ENCODE data around the gene NTHL1. TPM values are rescaled to one million over a fixed set of nuclear protein-coding genes. Genes with fewer than 3 reads are reported as not detected.

Gene NTHL1
- polyA plus RNA-seq, 4 donors, result 13.0 to 27.6 (median 18.5) TPM

GRCh38 chr16:2086106-2086742 is 38.6 kb upstream of the NTHL1 start:
- FAIRE-seq, result no peak
- Histone ChIP-seq H3K27ac (ENCODE audit: low read depth in 1 of 3, low read length in 2 of 3) (no peak overlapping the region), H3K27me3 (ENCODE audit: control insufficient read depth in 3 of 3, insufficient read depth in 3 of 3, low read length in 3 of 3) (no peaks in the 10 kb centered on the region), H3K36me3 (ENCODE audit: control insufficient read depth in 3 of 3, insufficient read depth in 2 of 3, low read depth in 1 of 3, low read length in 3 of 3) (peaks cover 8 to 95% (median 10%) of the 10 kb centered on the region in 3 donors), H3K4me1 (ENCODE audit: control insufficient read depth in 3 of 3, insufficient read depth in 2 of 3, low read depth in 1 of 3, low read length in 2 of 3) (peaks cover 0 to 23% (median 0%) of the 10 kb centered on the region in 3 donors), H3K4me3 (ENCODE audit: low read depth in 1 of 3, low read length in 3 of 3) (no peak overlapping the region), H3K9me3 (ENCODE audit: control insufficient read depth in 2 of 2, insufficient read depth in 1 of 2, low read depth in 1 of 2, low read length in 1 of 2) (no peaks in the 10 kb centered on the region)
- DNase-seq, result no peak
- whole genome bisulfite sequencing, 3 donors, result 93 to 94% (median 94%) methylated on average over 24 to 27 of the region's 27 CpGs

- Histone ChIP-seq H3K4me1 (ENCODE audit: control insufficient read depth in 3 of 3, insufficient read depth in 2 of 3, low read depth in 1 of 3, low read length in 2 of 3) (peaks cover 0 to 22% (median 0%) of the 10 kb centered on the region in 3 donors), H3K9me3 (ENCODE audit: control insufficient read depth in 2 of 2, insufficient read depth in 1 of 2, low read depth in 1 of 2, low read length in 1 of 2) (no peaks in the 10 kb centered on the region), H3K27me3 (ENCODE audit: control insufficient read depth in 3 of 3, insufficient read depth in 3 of 3, low read length in 3 of 3) (no peaks in the 10 kb centered on the region), H3K4me3 (ENCODE audit: low read depth in 1 of 3, low read length in 3 of 3) (no peak overlapping the region), H3K36me3 (ENCODE audit: control insufficient read depth in 3 of 3, insufficient read depth in 2 of 3, low read depth in 1 of 3, low read length in 3 of 3) (peaks cover 8 to 100% (median 10%) of the 10 kb centered on the region in 3 donors), H3K27ac (ENCODE audit: low read depth in 1 of 3, low read length in 2 of 3) (no peak overlapping the region)
- no peak for DNase-seq
- no peak for FAIRE-seq
- WGBS, 3 donors, result 71 to 81% (median 78%) methylated on average over 9 to 14 of the region's 14 CpGs
Measured at GRCh38 chr16:2085669-2086068, 38.0 kb upstream of the NTHL1 start.

GRCh38 chr16:2084895-2085625 is 37.4 kb upstream of the NTHL1 start:
- Histone ChIP-seq H3K36me3 (ENCODE audit: control insufficient read depth in 3 of 3, insufficient read depth in 2 of 3, low read depth in 1 of 3, low read length in 3 of 3) (peaks cover 8 to 100% (median 10%) of the 10 kb centered on the region in 3 donors), H3K27me3 (ENCODE audit: control insufficient read depth in 3 of 3, insufficient read depth in 3 of 3, low read length in 3 of 3) (no peaks in the 10 kb centered on the region), H3K27ac (ENCODE audit: low read depth in 1 of 3, low read length in 2 of 3) (no peak overlapping the region), H3K4me3 (ENCODE audit: low read depth in 1 of 3, low read length in 3 of 3) (no peak overlapping the region), H3K4me1 (ENCODE audit: control insufficient read depth in 3 of 3, insufficient read depth in 2 of 3, low read depth in 1 of 3, low read length in 2 of 3) (peaks cover 0 to 17% (median 0%) of the 10 kb centered on the region in 3 donors), H3K9me3 (ENCODE audit: control insufficient read depth in 2 of 2, insufficient read depth in 1 of 2, low read depth in 1 of 2, low read length in 1 of 2) (no peaks in the 10 kb centered on the region)
- WGBS, 3 donors, result 91 to 96% (median 91%) methylated on average over 27 to 29 of the region's 29 CpGs
- DNase-seq (no peak), FAIRE-seq (no peak)

GRCh38 chr16:2083876-2084780 is 36.5 kb upstream of the NTHL1 start:
- FAIRE-seq (no peak), DNase-seq (no peak)
- H3K9me3 ChIP-seq (ENCODE audit: control insufficient read depth in 2 of 2, insufficient read depth in 1 of 2, low read depth in 1 of 2, low read length in 1 of 2), result no peaks in the 10 kb centered on the region
- peaks cover 0 to 17% (median 0%) of the 10 kb centered on the region in 3 donors for H3K4me1 ChIP-seq (ENCODE audit: control insufficient read depth in 3 of 3, insufficient read depth in 2 of 3, low read depth in 1 of 3, low read length in 2 of 3)
- H3K27me3 ChIP-seq (ENCODE audit: control insufficient read depth in 3 of 3, insufficient read depth in 3 of 3, low read length in 3 of 3), result no peaks in the 10 kb centered on the region
- peak overlapping the region in 1 of 3 donors; percentile 32 for H3K27ac ChIP-seq (ENCODE audit: low read depth in 1 of 3, low read length in 2 of 3)
- H3K4me3 ChIP-seq (ENCODE audit: low read depth in 1 of 3, low read length in 3 of 3), result no peak overlapping the region
- WGBS, 3 donors, result 92 to 94% (median 93%) methylated on average over 36 to 44 of the region's 44 CpGs
- H3K36me3 ChIP-seq (ENCODE audit: control insufficient read depth in 3 of 3, insufficient read depth in 2 of 3, low read depth in 1 of 3, low read length in 3 of 3), result peaks cover 8 to 100% (median 16%) of the 10 kb centered on the region in 3 donors

- no peak for DNase-seq
- Histone ChIP-seq H3K4me1 (ENCODE audit: control insufficient read depth in 3 of 3, insufficient read depth in 2 of 3, low read depth in 1 of 3, low read length in 2 of 3) (peaks cover 0 to 17% (median 0%) of the 10 kb centered on the region in 3 donors), H3K9me3 (ENCODE audit: control insufficient read depth in 2 of 2, insufficient read depth in 1 of 2, low read depth in 1 of 2, low read length in 1 of 2) (no peaks in the 10 kb centered on the region), H3K36me3 (ENCODE audit: control insufficient read depth in 3 of 3, insufficient read depth in 2 of 3, low read depth in 1 of 3, low read length in 3 of 3) (peaks cover 8 to 100% (median 15%) of the 10 kb centered on the region in 3 donors), H3K27ac (ENCODE audit: low read depth in 1 of 3, low read length in 2 of 3) (peak overlapping the region in 1 of 3 donors; percentile 32), H3K27me3 (ENCODE audit: control insufficient read depth in 3 of 3, insufficient read depth in 3 of 3, low read length in 3 of 3) (no peaks in the 10 kb centered on the region), H3K4me3 (ENCODE audit: low read depth in 1 of 3, low read length in 3 of 3) (no peak overlapping the region)
- 76 to 88% (median 84%) methylated on average over 18 to 19 of the region's 19 CpGs for WGBS, 3 donors
- FAIRE-seq, result no peak
Measured at GRCh38 chr16:2083409-2083808, 35.8 kb upstream of the NTHL1 start.

- FAIRE-seq (no peak), DNase-seq (peak in 1 of 2 donors; percentile 42)
- H3K4me3 ChIP-seq (ENCODE audit: low read depth in 1 of 3, low read length in 3 of 3), result no peak overlapping the region
- H3K4me1 ChIP-seq (ENCODE audit: control insufficient read depth in 3 of 3, insufficient read depth in 2 of 3, low read depth in 1 of 3, low read length in 2 of 3), result peaks cover 0 to 17% (median 0%) of the 10 kb centered on the region in 3 donors
- no peaks in the 10 kb centered on the region for H3K9me3 ChIP-seq (ENCODE audit: control insufficient read depth in 2 of 2, insufficient read depth in 1 of 2, low read depth in 1 of 2, low read length in 1 of 2)
- 62 to 88% (median 79%) methylated on average over 15 to 16 of the region's 16 CpGs for WGBS, 3 donors
- H3K27me3 ChIP-seq (ENCODE audit: control insufficient read depth in 3 of 3, insufficient read depth in 3 of 3, low read length in 3 of 3), result no peaks in the 10 kb centered on the region
- H3K27ac ChIP-seq (ENCODE audit: low read depth in 1 of 3, low read length in 2 of 3), result peak overlapping the region in 1 of 3 donors; percentile 69
- peaks cover 8 to 100% (median 15%) of the 10 kb centered on the region in 3 donors for H3K36me3 ChIP-seq (ENCODE audit: control insufficient read depth in 3 of 3, insufficient read depth in 2 of 3, low read depth in 1 of 3, low read length in 3 of 3)
Measured at GRCh38 chr16:2082983-2083364, 35.3 kb upstream of the NTHL1 start.

GRCh38 chr16:2082171-2082982 is 34.7 kb upstream of the NTHL1 start:
- peak in 1 of 2 donors; percentile 58 for DNase-seq
- Histone ChIP-seq H3K4me3 (ENCODE audit: low read depth in 1 of 3, low read length in 3 of 3) (no peak overlapping the region), H3K4me1 (ENCODE audit: control insufficient read depth in 3 of 3, insufficient read depth in 2 of 3, low read depth in 1 of 3, low read length in 2 of 3) (peaks cover 0 to 17% (median 0%) of the 10 kb centered on the region in 3 donors), H3K27me3 (ENCODE audit: control insufficient read depth in 3 of 3, insufficient read depth in 3 of 3, low read length in 3 of 3) (no peaks in the 10 kb centered on the region), H3K27ac (ENCODE audit: low read depth in 1 of 3, low read length in 2 of 3) (peak overlapping the region in 1 of 3 donors; percentile 69), H3K9me3 (ENCODE audit: control insufficient read depth in 2 of 2, insufficient read depth in 1 of 2, low read depth in 1 of 2, low read length in 1 of 2) (no peaks in the 10 kb centered on the region), H3K36me3 (ENCODE audit: control insufficient read depth in 3 of 3, insufficient read depth in 2 of 3, low read depth in 1 of 3, low read length in 3 of 3) (peaks cover 8 to 99% (median 15%) of the 10 kb centered on the region in 3 donors)
- no peak for FAIRE-seq
- 70 to 84% (median 82%) methylated on average over 32 of the region's 32 CpGs for WGBS, 3 donors

Measured in small intestine (tissue), 7 donors.